Rectal smooth muscle tissue (tissue), 1 donor: ENCODE results near the gene TATDN2.

Experiments used
- H3K27ac ChIP-seq: one replicate; pipeline ENCODE4 v1.7.0; 2013; ENCODE audit warnings: low read depth, low read length, inconsistent platforms
- H3K27me3 ChIP-seq: one replicate; pipeline ENCODE4 v1.7.0; 2013; ENCODE audit warnings: low read length; ENCODE audit not compliant: control insufficient read depth, insufficient read depth
- H3K36me3 ChIP-seq: one replicate; pipeline ENCODE4 v1.7.0; 2013; ENCODE audit warnings: low read length; ENCODE audit not compliant: control insufficient read depth, insufficient read depth
- H3K4me1 ChIP-seq: one replicate; pipeline ENCODE4 v1.7.0; 2013; ENCODE audit warnings: low read length; ENCODE audit not compliant: control insufficient read depth, insufficient read depth
- H3K4me3 ChIP-seq: one replicate; pipeline ENCODE4 v1.7.0; 2013; ENCODE audit warnings: low read length
- H3K9ac ChIP-seq: one replicate; pipeline ENCODE4 v1.7.0; 2013; ENCODE audit warnings: low read length

The TATDN2 gene

DNA sequence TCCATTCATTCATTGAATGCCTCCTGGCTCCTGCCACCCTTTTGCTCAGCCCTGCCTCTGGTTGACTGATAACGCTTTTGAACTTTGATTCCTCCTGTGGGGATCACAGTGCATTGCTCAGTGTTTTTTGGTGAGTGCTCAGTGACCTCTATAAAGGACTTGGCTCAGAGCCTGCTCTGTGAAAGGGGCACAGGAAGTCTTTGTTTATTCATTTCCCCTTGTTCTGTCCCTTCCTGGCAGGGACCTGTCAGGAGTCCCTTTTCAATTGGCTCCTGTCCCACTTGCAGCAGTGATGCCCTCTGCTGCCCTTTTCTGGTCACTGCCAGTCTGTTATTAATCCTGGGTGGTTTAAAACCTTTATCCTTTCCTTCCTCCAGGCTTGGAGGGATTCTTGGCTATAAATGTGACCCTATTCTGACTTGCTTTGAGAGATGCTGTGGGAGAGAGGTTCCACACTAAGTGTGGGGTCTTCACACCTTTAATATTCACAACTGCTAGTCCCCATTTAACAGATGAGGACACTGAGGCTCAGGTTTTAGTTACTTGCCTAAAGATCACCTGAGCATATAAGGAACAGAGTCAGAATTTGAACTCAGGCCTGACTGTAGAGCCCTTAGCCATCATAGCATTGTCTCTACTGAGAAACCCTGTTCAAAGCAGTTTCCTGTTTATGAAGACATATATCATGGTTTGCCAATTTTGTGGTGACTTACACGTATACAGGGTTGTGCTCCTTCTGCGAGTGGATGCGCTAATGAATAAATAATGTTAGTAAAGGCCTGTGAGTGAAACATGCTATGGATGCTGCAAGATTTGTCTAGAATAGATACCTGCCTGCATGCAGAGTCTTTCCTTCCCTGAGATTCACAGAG lies 23.2 kb upstream of the TATDN2 start:
- Histone ChIP-seq H3K4me1 (no peaks in the 10 kb centered on the region), H3K9ac (no peak overlapping the region), H3K27me3 (no peaks in the 10 kb centered on the region), H3K27ac (no peak overlapping the region), H3K36me3 (no peaks in the 10 kb centered on the region), H3K4me3 (no peak overlapping the region)

- Histone ChIP-seq H3K36me3 (no peaks in the 10 kb centered on the region), H3K9ac (no peak overlapping the region)
These were observed 22.0 kb upstream of the TATDN2 start for GRCh38 chr3:10226293-10226692.

GRCh38 chr3:10228248-10228950 lies 19.9 kb upstream of the TATDN2 start:
- Histone ChIP-seq H3K27ac (no peak overlapping the region), H3K27me3 (no peaks in the 10 kb centered on the region), H3K4me1 (no peaks in the 10 kb centered on the region), H3K9ac (no peak overlapping the region), H3K36me3 (no peaks in the 10 kb centered on the region), H3K4me3 (no peak overlapping the region)

More at GRCh38 chr3:10226293-10226692, 22.0 kb upstream of the TATDN2 start:
- H3K4me3 ChIP-seq: no peak overlapping the region
- H3K27me3 ChIP-seq: no peaks in the 10 kb centered on the region
- H3K4me1 ChIP-seq: no peaks in the 10 kb centered on the region
- no peak overlapping the region for H3K27ac ChIP-seq

GRCh38 chr3:10229576-10229975 lies 18.7 kb upstream of the TATDN2 start:
- H3K27me3 ChIP-seq: no peaks in the 10 kb centered on the region
- no peak overlapping the region for H3K9ac ChIP-seq
- H3K36me3 ChIP-seq: no peaks in the 10 kb centered on the region
- no peaks in the 10 kb centered on the region for H3K4me1 ChIP-seq
- no peak overlapping the region for H3K27ac ChIP-seq
- no peak overlapping the region for H3K4me3 ChIP-seq

- Histone ChIP-seq H3K9ac (no peak overlapping the region), H3K27me3 (no peaks in the 10 kb centered on the region), H3K4me1 (no peaks in the 10 kb centered on the region), H3K27ac (no peak overlapping the region), H3K36me3 (peaks cover 6% of the 10 kb centered on the region), H3K4me3 (no peak overlapping the region)
These were observed 16.1 kb upstream of the TATDN2 start for GRCh38 chr3:10232137-10232536.

GRCh38 chr3:10233988-10234387 lies 14.3 kb upstream of the TATDN2 start:
- no peak overlapping the region for H3K9ac ChIP-seq
- H3K27me3 ChIP-seq: no peaks in the 10 kb centered on the region
- no peak overlapping the region for H3K27ac ChIP-seq
- H3K4me3 ChIP-seq: no peak overlapping the region
- no peaks in the 10 kb centered on the region for H3K4me1 ChIP-seq
- H3K36me3 ChIP-seq: peaks cover 6% of the 10 kb centered on the region

DNA sequence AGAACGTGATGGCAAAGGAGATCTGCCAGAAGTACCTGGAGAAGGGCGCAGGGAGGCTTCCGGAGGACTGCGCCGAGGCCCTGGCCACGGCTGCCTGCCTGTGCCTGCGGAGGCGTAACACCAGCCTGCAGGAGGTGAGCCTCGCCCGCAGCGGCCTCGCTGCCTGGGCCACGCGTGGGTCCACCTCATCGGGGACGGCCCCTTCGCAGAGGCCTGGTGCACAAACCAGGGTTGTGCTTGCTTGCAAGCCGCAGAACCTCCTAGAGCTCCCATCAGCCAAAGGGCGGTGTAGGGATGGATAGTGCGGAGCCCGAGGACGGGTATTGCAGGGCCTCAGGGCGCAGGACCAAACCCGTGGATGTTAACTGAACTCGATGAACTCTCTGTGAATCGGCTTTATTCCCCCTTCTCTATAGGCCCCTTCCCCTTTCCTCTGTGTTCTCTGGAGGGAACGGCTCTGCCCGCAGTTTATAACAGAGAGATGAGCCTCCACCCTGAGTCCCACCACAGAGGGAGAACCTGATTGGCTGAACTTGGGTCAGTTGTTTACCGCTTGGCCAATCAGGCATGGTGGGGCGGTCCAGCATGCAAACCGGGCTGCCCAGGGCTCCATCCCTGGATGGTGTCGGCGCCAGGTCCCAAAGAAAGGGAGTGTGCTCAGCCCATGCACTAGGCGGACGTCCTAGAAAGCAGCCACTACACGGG lies 13.6 kb upstream of the TATDN2 start:
- H3K36me3 ChIP-seq: peaks cover 6% of the 10 kb centered on the region
- H3K9ac ChIP-seq: no peak overlapping the region

DNA sequence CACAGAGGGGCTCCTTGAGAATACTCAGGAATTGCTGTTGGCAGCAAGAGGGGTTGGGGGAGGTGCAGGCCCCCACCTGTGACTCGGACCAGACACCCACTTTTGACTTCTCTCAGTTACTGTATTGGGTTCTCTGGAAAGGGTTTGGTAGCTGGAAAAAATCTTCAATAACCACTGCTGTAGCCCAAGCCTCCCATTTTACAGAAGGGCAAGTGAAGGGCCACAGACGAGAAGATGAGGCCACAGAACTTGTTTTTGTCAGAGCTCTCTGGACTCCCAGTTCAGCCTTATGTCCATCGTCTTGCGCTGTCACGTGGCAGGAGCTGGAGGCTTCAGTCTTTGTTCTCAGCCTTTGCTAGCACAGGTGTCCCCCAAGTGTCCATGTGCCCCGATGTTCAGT lies 12.7 kb upstream of the TATDN2 start:
- Histone ChIP-seq H3K36me3 (peaks cover 6% of the 10 kb centered on the region), H3K4me1 (no peaks in the 10 kb centered on the region), H3K9ac (no peak overlapping the region), H3K4me3 (no peak overlapping the region), H3K27ac (no peak overlapping the region), H3K27me3 (no peaks in the 10 kb centered on the region)

More for the DNA sequence above, 13.6 kb upstream of the TATDN2 start:
- H3K4me3 ChIP-seq: no peak overlapping the region
- H3K4me1 ChIP-seq: no peaks in the 10 kb centered on the region
- H3K27ac ChIP-seq: no peak overlapping the region
- H3K27me3 ChIP-seq: no peaks in the 10 kb centered on the region

DNA sequence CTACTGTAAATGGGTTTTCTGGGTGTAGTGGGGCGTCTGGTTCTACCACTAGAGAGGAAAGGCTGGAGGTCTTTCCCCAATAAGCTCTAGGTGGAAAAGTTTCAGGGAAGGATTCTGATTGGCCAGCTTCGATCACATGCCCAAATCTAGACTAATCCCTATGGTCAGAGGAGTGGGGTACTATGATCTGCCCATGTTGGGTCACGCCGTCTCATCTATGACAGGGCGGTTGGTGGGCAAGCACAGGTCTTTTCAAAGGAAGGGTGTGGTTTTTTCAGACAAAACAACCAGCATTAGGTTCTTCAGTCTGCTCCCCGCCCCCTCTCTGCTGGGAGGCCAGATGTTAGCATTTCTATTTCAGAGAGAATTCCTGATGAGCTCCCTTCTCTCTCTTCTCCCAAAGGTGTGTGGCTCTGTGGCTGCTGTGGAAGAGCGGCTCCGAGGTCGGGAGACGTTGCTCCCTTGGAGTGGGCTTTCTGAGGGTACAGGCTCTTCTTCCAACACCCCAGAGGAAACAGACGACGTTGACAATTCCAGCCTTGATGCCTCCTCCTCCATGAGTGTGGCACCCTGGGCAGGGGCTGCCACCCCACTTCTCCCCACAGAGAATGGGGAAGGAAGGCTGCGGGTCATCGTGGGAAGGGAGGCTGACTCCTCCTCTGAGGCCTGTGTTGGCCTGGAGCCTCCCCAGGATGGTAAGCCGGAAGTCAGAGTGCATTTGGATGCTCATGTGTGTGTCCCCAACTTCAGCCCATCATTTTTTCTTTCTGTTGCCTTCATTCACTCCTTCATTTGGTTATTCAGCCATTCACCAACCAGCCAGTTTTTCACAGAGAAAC lies 9.7 kb upstream of the TATDN2 start:
- Histone ChIP-seq H3K4me1 (no peaks in the 10 kb centered on the region), H3K36me3 (peaks cover 6% of the 10 kb centered on the region), H3K9ac (no peak overlapping the region), H3K4me3 (no peak overlapping the region), H3K27ac (no peak overlapping the region), H3K27me3 (no peaks in the 10 kb centered on the region)

DNA sequence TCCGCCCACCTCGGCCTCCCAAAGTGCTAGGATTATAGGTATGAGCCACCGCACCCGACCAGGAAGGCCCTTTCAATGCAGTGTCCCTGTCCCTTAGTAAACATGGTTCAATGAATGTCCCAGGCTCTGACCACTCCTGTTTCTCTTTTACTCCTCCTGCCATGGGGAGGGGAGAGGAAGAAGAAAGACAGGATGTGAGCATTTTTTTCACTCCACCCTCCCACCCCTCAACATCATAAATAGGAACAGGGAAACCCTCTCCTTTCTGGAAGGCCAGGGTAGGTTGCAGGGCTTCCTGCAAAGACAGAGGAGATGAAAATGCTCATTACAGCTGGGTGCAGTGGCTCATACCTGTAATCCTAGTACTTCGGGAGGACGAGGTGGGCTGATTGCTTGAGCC lies 7.5 kb upstream of the TATDN2 start:
- H3K9ac ChIP-seq: no peak overlapping the region
- no peak overlapping the region for H3K27ac ChIP-seq
- H3K4me3 ChIP-seq: no peak overlapping the region
- no peaks in the 10 kb centered on the region for H3K27me3 ChIP-seq
- H3K4me1 ChIP-seq: no peaks in the 10 kb centered on the region
- H3K36me3 ChIP-seq: peaks cover 3% of the 10 kb centered on the region

DNA sequence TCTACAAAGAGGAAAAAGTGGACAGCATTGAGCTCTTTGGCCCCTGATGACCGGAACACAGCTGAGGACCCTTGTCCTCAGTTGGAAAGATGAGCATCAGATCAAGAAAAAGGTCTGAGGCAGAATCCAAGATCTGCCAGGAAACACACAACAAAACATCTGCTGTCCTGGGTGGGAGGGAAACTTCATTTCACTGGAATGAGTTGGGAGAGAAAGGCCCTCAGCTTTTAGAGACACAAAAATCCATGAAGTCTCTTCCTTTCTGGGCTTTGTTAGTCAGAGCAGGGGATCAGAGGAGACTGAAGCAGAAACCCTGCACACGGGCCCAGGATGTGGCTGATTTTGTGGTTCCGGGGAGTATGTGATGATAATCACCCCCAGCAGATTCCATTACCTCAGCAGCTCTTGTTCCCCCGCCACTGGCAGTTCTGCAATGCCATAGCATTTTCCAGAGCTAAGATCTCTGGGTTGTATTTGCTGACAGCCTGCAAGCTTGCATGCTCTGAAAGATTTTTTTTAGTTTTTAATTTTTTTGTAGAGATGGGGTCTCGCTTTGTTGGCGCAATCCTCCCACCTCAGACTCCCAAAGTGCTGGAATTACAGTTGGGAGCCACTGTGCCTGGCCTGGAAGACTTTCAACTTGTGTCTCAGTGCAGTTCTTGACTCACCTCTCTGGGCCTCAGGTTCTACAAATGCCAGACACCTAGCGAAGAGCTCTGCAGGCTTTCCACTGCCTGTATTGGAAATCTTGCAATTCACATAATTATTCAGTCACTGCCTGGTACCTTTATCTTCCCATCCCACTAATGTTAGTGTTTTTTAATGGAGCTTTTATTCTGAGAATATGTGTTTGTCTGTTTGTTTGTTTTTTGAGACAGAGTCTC lies 5.8 kb upstream of the TATDN2 start:
- no peaks in the 10 kb centered on the region for H3K36me3 ChIP-seq
- no peak overlapping the region for H3K9ac ChIP-seq
- H3K27me3 ChIP-seq: no peaks in the 10 kb centered on the region
- no peaks in the 10 kb centered on the region for H3K4me1 ChIP-seq
- no peak overlapping the region for H3K27ac ChIP-seq
- H3K4me3 ChIP-seq: no peak overlapping the region
